MCF 10A (cell line): ENCODE data around the gene EXTL1. TPM values are rescaled to one million over a fixed set of nuclear protein-coding genes. Genes with fewer than 3 reads are reported as not detected.

Source experiments
- BruUV-seq: library from RNA; stranded (reverse); fragments of 400-500 nt; replicated peaks from 2 replicates; lab custom pipeline; 2021; lab: Mats Ljungman, UMichigan
- CTCF ChIA-PET: fragments of 300-600 bp; sonication (Branson Sonifier 250); formaldehyde crosslinking; extraction: SDS; loops from one replicate; lab custom pipeline; 2021; ENCODE audit warnings: antibody characterized with exemption, inconsistent platforms; lab: Yijun Ruan, JAX
- POLR2A ChIA-PET: fragments of 300-600, 350-650 bp; sonication (Branson Sonifier 250); formaldehyde crosslinking; extraction: SDS; loops from one replicate; lab custom pipeline; 2020; ENCODE audit warnings: antibody characterized with exemption, inconsistent platforms; lab: Yijun Ruan, JAX
- DNase-seq: peaks from one replicate; pipeline ENCODE4 v3.0.0-alpha.2; 2018; ENCODE audit not compliant: unreplicated experiment
- H3K27ac Mint-ChIP-seq: one replicate; pipeline ENCODE4 v1.8.0; 2022; ENCODE audit warnings: mild to moderate bottlenecking, low read depth, mixed read lengths; ENCODE audit not compliant: unreplicated experiment
- H3K27me3 Mint-ChIP-seq: one replicate; pipeline ENCODE4 v1.8.0; 2022; ENCODE audit warnings: mixed read lengths; ENCODE audit not compliant: insufficient read depth, unreplicated experiment
- H3K36me3 Mint-ChIP-seq: one replicate; pipeline ENCODE4 v1.8.0; 2022; ENCODE audit warnings: mild to moderate bottlenecking, moderate library complexity, mixed read lengths; ENCODE audit not compliant: insufficient read depth, unreplicated experiment
- H3K4me1 Mint-ChIP-seq: one replicate; pipeline ENCODE4 v1.8.0; 2022; ENCODE audit warnings: mixed read lengths; ENCODE audit not compliant: insufficient read depth, unreplicated experiment
- H3K4me3 Mint-ChIP-seq: one replicate; pipeline ENCODE4 v1.8.0; 2022; ENCODE audit warnings: mild to moderate bottlenecking, moderate library complexity, mixed read lengths; ENCODE audit not compliant: unreplicated experiment
- H3K9me3 Mint-ChIP-seq: one replicate; pipeline ENCODE4 v1.8.0; 2022; ENCODE audit warnings: mixed read lengths; ENCODE audit not compliant: unreplicated experiment
- CTCF ChIP-seq: fragments of 200-600 bp; IDR thresholded peaks from one replicate; pipeline ENCODE4 v1.8.0; 2022; ENCODE audit warnings: antibody characterized with exemption, mild to moderate bottlenecking; ENCODE audit not compliant: unreplicated experiment
- intact Hi-C: fragments of 100-400 bp; cut with micrococcal nuclease; formaldehyde crosslinking; loops from 2 replicates; pipeline ENCODE4 v1.14.1; 2022
- total RNA-seq: library from RNA; stranded (reverse); gene quantifications from 2 replicates; pipeline ENCODE4 v1.2.3, GENCODE V29; 2022

Gene EXTL1
- total RNA-seq, 1 experiment from 2014 or later, result not detected

- Mint-ChIP-seq H3K36me3 (no peaks in the 10 kb centered on the region), H3K27me3 (peaks cover 42% of the 10 kb centered on the region), H3K4me1 (no peaks in the 10 kb centered on the region), H3K27ac (no peak overlapping the region), H3K4me3 (no peak overlapping the region), H3K9me3 (no peaks in the 10 kb centered on the region)
- ChIA-PET POLR2A (no interaction called here), CTCF (interaction anchor here (1.5 kb wide), 1 partner anchor 36 kb away, joined by 3 read pairs; no protein-coding TSS in a partner anchor)
- DNase-seq, result no peak
- BruUV-seq, result no TSS peak
- TF ChIP-seq CTCF, result no peak
- intact Hi-C loops, result no loop called here
These were observed 49.4 kb downstream of the EXTL1 start for GRCh38 chr1:26070963-26071342.

GRCh38 chr1:26072305-26072704 lies 50.7 kb downstream of the EXTL1 start:
- H3K27me3 Mint-ChIP-seq, result peaks cover 42% of the 10 kb centered on the region
- no TSS peak for BruUV-seq
- intact Hi-C loops, result no loop called here
- no peak overlapping the region for H3K4me3 Mint-ChIP-seq
- CTCF ChIA-PET, result no interaction called here
- no peaks in the 10 kb centered on the region for H3K9me3 Mint-ChIP-seq
- no peak for DNase-seq
- H3K36me3 Mint-ChIP-seq, result no peaks in the 10 kb centered on the region
- no peaks in the 10 kb centered on the region for H3K4me1 Mint-ChIP-seq
- POLR2A ChIA-PET, result no interaction called here
- no peak for TF ChIP-seq CTCF
- no peak overlapping the region for H3K27ac Mint-ChIP-seq

- no peak for TF ChIP-seq CTCF
- H3K4me3 Mint-ChIP-seq, result no peak overlapping the region
- H3K27ac Mint-ChIP-seq, result no peak overlapping the region
- BruUV-seq, result no TSS peak
- CTCF ChIA-PET, result no interaction called here
- H3K9me3 Mint-ChIP-seq, result no peaks in the 10 kb centered on the region
- POLR2A ChIA-PET, result no interaction called here
- no peaks in the 10 kb centered on the region for H3K4me1 Mint-ChIP-seq
- H3K27me3 Mint-ChIP-seq, result peaks cover 38% of the 10 kb centered on the region
- no peak for DNase-seq
- no peaks in the 10 kb centered on the region for H3K36me3 Mint-ChIP-seq
- intact Hi-C loops, result no loop called here
These were observed 54.0 kb downstream of the EXTL1 start for GRCh38 chr1:26075421-26076144.

- POLR2A ChIA-PET, result interaction anchor here (0.6 to 1.0 kb wide), 2 partner anchors 18 to 36 kb away, joined by 3 to 4 read pairs; no protein-coding TSS in a partner anchor
- no peak for DNase-seq
- CTCF ChIA-PET, result interaction anchor here (2.1 kb wide), 1 partner anchor 68 kb away, joined by 5 read pairs; no protein-coding TSS in a partner anchor
- Mint-ChIP-seq H3K4me3 (no peak overlapping the region), H3K9me3 (no peaks in the 10 kb centered on the region), H3K27me3 (peaks cover 19% of the 10 kb centered on the region), H3K36me3 (no peaks in the 10 kb centered on the region), H3K27ac (no peak overlapping the region), H3K4me1 (no peaks in the 10 kb centered on the region)
- no peak for TF ChIP-seq CTCF
- BruUV-seq, result no TSS peak
- intact Hi-C loops, result no loop called here
These were observed 55.9 kb downstream of the EXTL1 start for GRCh38 chr1:26077524-26077923.
